Left lung (tissue), 10 donors: ENCODE data around the gene AS3MT. TPM values are rescaled to one million over a fixed set of nuclear protein-coding genes. Genes with fewer than 3 reads are reported as not detected.
A peak's percentile ranks its signal among the peaks of the same experiment; 100 is the strongest.

Experiments used
- ATAC-seq: fragments of 200-7000 bp; cut with Tn5 transposase; one replicate; pipeline ENCODE4 v1.9.1; 2020; ENCODE audit warnings: moderate library complexity
- DNase-seq, 4 donors: peaks; one replicate each; pipeline ENCODE4 v3.0.0-alpha.2; 2013 to 2020
- H3K27ac ChIP-seq, 2 donors: fragments of 200-600 bp; sonication (generic) in 1 of 2; one replicate each; pipeline versions ENCODE4 v1.5.0 to v1.8.0; 2020 to 2021
- H3K27me3 ChIP-seq, 2 donors: fragments of 200-600 bp; sonication (generic) in 1 of 2; one replicate each; pipeline versions ENCODE4 v1.5.0 to v1.8.0; 2020 to 2021
- H3K36me3 ChIP-seq, 2 donors: fragments of 200-600 bp; sonication (generic) in 1 of 2; one replicate each; pipeline versions ENCODE4 v1.5.0 to v1.8.0; 2020 to 2021
- H3K4me1 ChIP-seq, 2 donors: fragments of 200-600 bp; one replicate each; pipeline ENCODE4 v1.8.0; 2021
- H3K4me3 ChIP-seq, 2 donors: fragments of 200-600 bp; sonication (generic) in 1 of 2; one replicate each; pipeline versions ENCODE4 v1.5.0 to v1.8.0; 2020 to 2021; ENCODE audit warnings: mild to moderate bottlenecking in 1 of 2
- H3K9me3 ChIP-seq, 2 donors: fragments of 200-600 bp; sonication (generic) in 1 of 2; one replicate each; pipeline versions ENCODE4 v1.5.0 to v1.8.0; 2020 to 2021
- intact Hi-C, 2 donors: fragments of 100-400 bp; cut with DNase I; formaldehyde crosslinking; loops; one replicate each; pipeline versions ENCODE4 v1.11.2 to v1.14.2; 2022
- polyA plus RNA-seq, 6 donors: library from polyadenylated mRNA; unstranded; fragments of 120-200 nt; gene quantifications; one replicate each; pipeline ENCODE4 v1.2.1, GENCODE V29; 2013; ENCODE audit not compliant: insufficient read length in 6 of 6
- total RNA-seq, 2 donors: library from RNA; stranded (reverse); fragmentation: NEBNext Ultra II Directional; extraction: Animal tissue kit (Norgen Biotek cat#: 25700); gene quantifications; one replicate each; pipeline ENCODE4 v1.2.1, GENCODE V29; 2021
- TF ChIP-seq, protein P1 (sequence below), 2 donors: fragments of 200-600 bp; sonication (generic) in 1 of 2; IDR thresholded peaks; one replicate each; pipeline versions ENCODE4 v1.5.0 to v1.8.0; 2021; ENCODE audit warnings: antibody characterized with exemption in 2 of 2
- donor health status: DM: no; HTN: yes; CAD: no.
- donor health status: DM: no; HTN: no; CAD: no.

Gene AS3MT
- total and polyA plus RNA-seq, 8 donors: 1.5 to 18.9 (median 14.9) TPM

DNA sequence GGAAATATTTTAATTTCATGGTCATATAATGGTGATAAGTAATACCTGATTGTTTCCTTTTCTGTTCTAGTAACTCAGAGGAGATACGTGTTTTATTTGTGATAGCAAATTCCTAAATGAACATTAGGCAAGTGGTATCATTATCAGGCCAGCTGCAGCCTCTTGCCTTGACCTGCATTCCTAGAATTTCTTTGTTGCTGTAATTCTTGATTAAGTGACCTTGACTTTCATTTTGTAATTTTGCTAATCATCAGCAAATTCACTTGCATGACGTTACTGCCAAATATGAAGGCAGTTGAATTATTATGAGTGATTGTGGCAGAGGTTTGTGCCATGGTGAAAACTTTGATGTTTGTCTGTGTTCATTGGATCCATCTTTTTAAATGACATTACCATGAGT lies 5.6 kb upstream of the AS3MT start:
- intact Hi-C loops: no loop called here
- H3K4me3 ChIP-seq: no peak overlapping the region
- peaks cover 0 to 3% of the 10 kb centered on the region in 2 donors for H3K27me3 ChIP-seq
- no peaks in the 10 kb centered on the region for H3K4me1 ChIP-seq
- ATAC-seq: no peak
- TF ChIP-seq, protein P1, sequence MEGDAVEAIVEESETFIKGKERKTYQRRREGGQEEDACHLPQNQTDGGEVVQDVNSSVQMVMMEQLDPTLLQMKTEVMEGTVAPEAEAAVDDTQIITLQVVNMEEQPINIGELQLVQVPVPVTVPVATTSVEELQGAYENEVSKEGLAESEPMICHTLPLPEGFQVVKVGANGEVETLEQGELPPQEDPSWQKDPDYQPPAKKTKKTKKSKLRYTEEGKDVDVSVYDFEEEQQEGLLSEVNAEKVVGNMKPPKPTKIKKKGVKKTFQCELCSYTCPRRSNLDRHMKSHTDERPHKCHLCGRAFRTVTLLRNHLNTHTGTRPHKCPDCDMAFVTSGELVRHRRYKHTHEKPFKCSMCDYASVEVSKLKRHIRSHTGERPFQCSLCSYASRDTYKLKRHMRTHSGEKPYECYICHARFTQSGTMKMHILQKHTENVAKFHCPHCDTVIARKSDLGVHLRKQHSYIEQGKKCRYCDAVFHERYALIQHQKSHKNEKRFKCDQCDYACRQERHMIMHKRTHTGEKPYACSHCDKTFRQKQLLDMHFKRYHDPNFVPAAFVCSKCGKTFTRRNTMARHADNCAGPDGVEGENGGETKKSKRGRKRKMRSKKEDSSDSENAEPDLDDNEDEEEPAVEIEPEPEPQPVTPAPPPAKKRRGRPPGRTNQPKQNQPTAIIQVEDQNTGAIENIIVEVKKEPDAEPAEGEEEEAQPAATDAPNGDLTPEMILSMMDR (IDR thresholded peaks at IDR 0.05): no peak
- H3K36me3 ChIP-seq: peaks cover 0 to 34% of the 10 kb centered on the region in 2 donors
- no peak for DNase-seq
- H3K27ac ChIP-seq: no peak overlapping the region
- H3K9me3 ChIP-seq: no peaks in the 10 kb centered on the region

DNA sequence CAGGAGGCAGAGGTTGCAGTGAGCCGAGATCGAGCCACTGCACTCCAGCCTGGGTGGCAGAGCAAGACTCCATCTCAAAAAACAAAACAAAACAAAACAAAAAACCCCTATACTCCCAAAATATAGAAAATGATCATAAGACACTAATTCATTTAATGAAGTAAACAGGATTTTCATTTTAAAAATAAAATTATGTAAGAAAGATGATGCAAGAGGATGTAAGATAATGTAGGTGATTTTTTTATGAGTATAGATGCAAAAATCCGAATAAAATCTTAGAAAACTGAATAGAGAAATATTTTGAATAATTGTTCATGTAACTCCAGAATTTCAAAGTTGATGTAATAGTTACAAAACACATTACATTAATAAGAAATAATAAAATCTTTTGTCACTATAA lies 3.6 kb upstream of the AS3MT start:
- DNase-seq (no peak), ATAC-seq (no peak)
- Histone ChIP-seq H3K36me3 (peaks cover 0 to 30% of the 10 kb centered on the region in 2 donors), H3K4me1 (peaks cover 0 to 3% of the 10 kb centered on the region in 2 donors), H3K27ac (no peak overlapping the region), H3K4me3 (no peak overlapping the region), H3K9me3 (no peaks in the 10 kb centered on the region), H3K27me3 (peaks cover 0 to 23% of the 10 kb centered on the region in 2 donors)
- TF ChIP-seq, protein P1 (IDR thresholded peaks at IDR 0.05): no peak
- intact Hi-C loops: no loop called here

DNA sequence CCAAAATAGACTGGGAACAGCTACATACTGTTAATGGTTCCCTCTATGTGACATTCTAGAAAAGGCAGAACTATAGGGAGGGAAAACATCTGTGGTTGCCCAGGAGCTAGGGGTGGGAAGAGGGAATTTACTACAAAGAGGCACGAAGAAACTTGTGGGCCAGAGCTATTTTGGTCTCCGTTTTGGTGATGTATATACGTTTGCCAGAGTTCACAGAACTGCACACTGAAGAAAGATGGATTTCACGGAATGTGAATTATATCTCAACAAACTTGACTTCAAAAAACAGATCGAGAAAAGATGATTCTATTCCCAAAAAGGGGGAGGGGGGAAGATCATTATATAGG lies 386 bp upstream of the AS3MT start:
- peaks cover 0 to 28% of the 10 kb centered on the region in 2 donors for H3K27me3 ChIP-seq
- H3K4me1 ChIP-seq: peaks cover 0 to 3% of the 10 kb centered on the region in 2 donors
- TF ChIP-seq, protein P1 (IDR thresholded peaks at IDR 0.05): no peak
- H3K27ac ChIP-seq: no peak overlapping the region
- H3K36me3 ChIP-seq: peaks cover 0 to 6% of the 10 kb centered on the region in 2 donors
- H3K4me3 ChIP-seq: peak overlapping the region; percentile 34 to 37
- H3K9me3 ChIP-seq: no peaks in the 10 kb centered on the region
- intact Hi-C loops: no loop called here
- ATAC-seq: no peak
- DNase-seq: peak in 1 of 4 donors; percentile 16

DNA sequence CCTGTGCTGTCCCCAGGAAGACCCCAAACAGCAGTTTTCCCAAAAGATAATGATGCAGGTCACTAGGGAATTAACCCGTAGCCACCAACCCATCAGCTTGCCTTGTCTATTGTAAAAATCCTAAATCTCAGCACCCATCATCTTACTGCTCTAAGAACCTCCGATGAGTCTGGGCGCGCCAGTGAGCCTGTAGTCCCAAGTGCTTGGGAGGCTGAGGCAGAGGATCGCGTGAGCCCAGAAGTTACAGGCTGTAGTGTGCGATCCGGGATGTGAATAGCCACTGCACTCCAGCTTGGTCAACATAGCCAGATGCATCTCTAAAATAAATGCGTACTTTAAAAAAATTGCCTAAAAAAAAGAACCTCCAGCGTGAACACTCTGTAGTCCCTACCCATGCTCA lies 951 bp downstream of the AS3MT start:
- Histone ChIP-seq H3K4me3 (no peak overlapping the region), H3K4me1 (peaks cover 0 to 3% of the 10 kb centered on the region in 2 donors), H3K36me3 (peaks cover 0 to 3% of the 10 kb centered on the region in 2 donors), H3K9me3 (no peaks in the 10 kb centered on the region), H3K27ac (no peak overlapping the region), H3K27me3 (peaks cover 0 to 28% of the 10 kb centered on the region in 2 donors)
- DNase-seq (no peak), ATAC-seq (no peak)
- intact Hi-C loops: no loop called here
- TF ChIP-seq, protein P1 (IDR thresholded peaks at IDR 0.05): no peak

DNA sequence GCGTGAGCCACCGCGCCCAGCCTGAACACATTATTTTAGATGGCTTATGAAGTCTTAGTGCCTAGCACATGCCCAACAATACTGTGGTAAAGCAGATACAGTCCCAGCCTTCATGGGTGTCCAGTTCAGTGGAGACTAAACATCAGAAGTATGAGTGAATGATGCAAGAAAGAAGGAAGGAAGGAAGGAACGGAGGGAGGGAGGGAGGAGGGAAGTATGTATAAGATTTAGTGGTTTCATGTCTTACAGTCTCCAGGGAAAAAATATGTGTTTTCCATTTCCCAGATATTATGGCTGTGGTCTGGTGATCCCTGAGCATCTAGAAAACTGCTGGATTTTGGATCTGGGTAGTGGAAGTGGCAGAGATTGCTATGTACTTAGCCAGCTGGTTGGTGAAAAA lies 2.9 kb downstream of the AS3MT start:
- Histone ChIP-seq H3K4me1 (peaks cover 0 to 3% of the 10 kb centered on the region in 2 donors), H3K27me3 (peaks cover 0 to 28% of the 10 kb centered on the region in 2 donors), H3K4me3 (no peak overlapping the region), H3K9me3 (no peaks in the 10 kb centered on the region), H3K36me3 (no peaks in the 10 kb centered on the region), H3K27ac (no peak overlapping the region)
- ATAC-seq: no peak
- intact Hi-C loops: no loop called here
- DNase-seq: no peak
- TF ChIP-seq, protein P1 (IDR thresholded peaks at IDR 0.05): no peak
